ENCODE measurements around the gene GUCA1C. TPM values are rescaled to one million over a fixed set of nuclear protein-coding genes. Genes with fewer than 3 reads are reported as not detected.

GUCA1C gene, protein sequence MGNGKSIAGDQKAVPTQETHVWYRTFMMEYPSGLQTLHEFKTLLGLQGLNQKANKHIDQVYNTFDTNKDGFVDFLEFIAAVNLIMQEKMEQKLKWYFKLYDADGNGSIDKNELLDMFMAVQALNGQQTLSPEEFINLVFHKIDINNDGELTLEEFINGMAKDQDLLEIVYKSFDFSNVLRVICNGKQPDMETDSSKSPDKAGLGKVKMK
- total RNA-seq (2022; extraction: Qiagen RNA extraction): not detected in 5 replicates

DNA sequence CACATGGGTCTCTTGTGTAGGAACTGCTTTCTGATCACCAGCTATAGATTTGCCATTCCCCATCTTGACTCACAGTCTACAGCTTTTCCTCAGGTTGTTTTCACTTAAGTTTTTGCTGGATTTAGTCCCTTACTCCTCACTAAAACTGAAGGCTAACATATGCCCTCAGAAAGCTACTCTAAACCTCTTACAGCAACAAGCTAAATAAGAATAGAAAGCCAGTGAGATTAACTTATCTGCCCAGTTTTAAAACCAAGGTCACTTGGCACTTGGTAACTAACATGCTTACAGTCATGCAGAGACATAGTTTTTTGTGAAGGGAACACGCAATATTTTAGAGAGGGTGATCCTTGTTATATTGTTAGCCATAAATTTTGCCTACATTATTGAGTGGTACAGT is at the start of gene GUCA1C:
TSS of gene GUCA1C (minus strand) at position 180 of the 400 bp plus-strand sequence. CDS start at position 63, 117 bp downstream.

Other genes with a start within 250 kb of the GUCA1C start
- gene RETNLB, start 196.5 kb downstream of the GUCA1C start, total RNA-seq (2022; extraction: Qiagen RNA extraction): not detected in 5 replicates
- not detected in 5 replicates for gene TRAT1, start 131.1 kb downstream of the GUCA1C start, total RNA-seq (2022; extraction: Qiagen RNA extraction)
- gene MORC1, start 164.3 kb upstream of the GUCA1C start, total RNA-seq (2022; extraction: Qiagen RNA extraction): not detected in 5 replicates
- not detected in 5 replicates for gene C3orf85, start 182.8 kb upstream of the GUCA1C start, total RNA-seq (2022; extraction: Qiagen RNA extraction)

All from A549 treated with Hydrocortisone at 1 μM for 4 hours (cell line).